NCI-H510A treated with DMSO at 0.1 percent for 48 hours (cell line): ENCODE results near the gene OTUD5.
"Not testable (repeated sequence)": the region's sequence is repeated elsewhere in the genome, so short reads cannot be mapped to it uniquely, and the experiment has no call there.

Experiments used
- DNase-seq: peaks from one replicate; lab custom pipeline; 2025; lab: John Stamatoyannopoulos, UW

Gene OTUD5

DNA sequence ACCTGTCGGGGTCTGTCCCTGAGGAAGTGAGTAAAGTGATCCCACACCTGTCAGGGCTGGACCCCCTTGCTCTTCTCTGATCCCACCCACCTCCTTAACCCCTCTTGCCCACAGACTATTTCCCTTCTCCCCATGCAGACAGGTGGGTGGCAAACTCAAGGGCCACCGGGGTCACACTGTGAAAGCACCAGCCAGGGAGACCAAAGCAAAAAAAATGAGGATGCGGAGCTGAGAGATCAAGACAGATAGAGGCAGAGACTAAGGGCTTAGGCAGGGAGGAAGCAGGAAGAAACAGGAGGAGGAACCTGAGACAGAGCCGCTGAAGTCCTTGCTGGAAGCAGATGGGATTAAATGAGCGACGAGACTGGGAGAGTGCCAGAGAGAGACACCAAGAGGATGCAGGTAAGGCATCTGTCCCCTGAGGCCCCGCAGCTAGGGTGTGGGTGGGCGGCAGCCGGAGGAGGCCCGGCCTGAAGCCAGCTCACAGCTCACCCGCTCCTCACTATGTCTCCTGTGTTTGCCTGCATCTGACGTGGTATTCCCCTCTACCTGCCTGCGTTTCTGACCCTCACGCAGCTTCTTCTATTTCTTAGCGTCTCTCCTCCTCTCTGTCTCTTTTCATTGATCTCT, 67.0 kb downstream of the OTUD5 start:
- DNase-seq, result no peak

DNA sequence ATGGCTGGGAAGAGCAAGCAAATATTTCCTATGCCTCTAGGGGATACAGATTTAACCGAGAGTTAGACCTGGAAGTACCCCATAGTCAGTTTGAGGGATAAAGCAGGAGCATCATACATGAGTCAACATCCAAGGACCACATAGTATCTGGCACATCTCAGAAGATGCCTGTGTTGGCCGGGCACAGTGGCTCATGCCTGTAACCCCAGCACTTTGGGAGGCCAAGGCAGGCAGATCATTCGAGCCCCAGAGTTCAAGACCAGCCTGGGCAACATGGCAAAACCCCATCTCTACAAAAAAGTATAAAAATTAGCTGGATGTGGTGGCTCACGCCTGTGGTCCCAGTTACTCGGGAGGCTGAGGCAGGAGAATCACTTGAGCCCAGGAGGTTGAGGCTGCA, 70.8 kb downstream of the OTUD5 start:
- DNase-seq, result not testable (repeated sequence)

DNA sequence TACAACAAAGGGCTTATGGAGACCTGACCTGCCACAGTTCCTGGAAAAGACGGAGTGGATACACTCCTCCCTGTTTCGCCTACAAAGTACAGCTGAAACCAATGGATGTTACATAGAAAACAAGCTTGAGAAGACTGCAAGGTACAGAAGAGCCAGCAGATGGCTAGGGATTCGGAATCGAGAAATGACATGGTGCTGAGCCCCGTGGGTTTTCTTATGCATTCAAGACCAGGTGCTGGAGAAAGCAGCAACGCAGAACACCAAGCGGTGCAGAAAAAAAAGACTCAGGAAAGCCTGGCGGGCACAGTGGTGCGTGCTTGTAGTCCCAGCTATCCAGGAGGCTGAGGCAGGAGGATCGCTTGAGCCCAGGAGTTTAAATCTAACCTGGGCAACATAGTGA, 73.7 kb downstream of the OTUD5 start:
- no peak for DNase-seq

DNA sequence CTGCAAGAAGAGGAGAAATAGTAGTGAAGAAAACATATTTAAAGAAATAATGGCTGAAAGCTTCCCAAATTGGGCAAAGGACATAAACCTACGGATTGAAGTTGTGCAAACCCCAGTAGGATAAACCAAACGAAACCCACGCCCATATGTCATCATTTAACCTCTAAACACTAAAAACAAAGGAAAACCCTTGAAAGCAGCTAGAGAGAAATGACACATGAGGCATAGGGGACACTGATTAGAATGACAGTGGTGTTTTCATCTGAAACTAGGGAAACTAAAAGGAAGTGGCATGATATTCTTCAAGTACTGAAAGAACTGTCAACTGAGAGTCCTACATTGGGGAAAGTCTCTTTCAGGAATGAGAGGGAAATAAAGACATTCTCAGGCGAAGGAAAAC, 80.5 kb downstream of the OTUD5 start:
- DNase-seq, result not testable (repeated sequence)
